ENCODE data around the gene TFR2. TPM values are rescaled to one million over a fixed set of nuclear protein-coding genes. Genes with fewer than 3 reads are reported as not detected.
A peak's percentile ranks its signal among the peaks of the same experiment; 100 is the strongest.

The TFR2 gene
- total and polyA plus RNA-seq, 2 experiments from 2014 or later = 3.7 to 4.2 TPM

- TF ChIP-seq ETS1 (IDR thresholded peaks at IDR 0.05) = no peak
- no peak for TF ChIP-seq REST (IDR thresholded peaks at IDR 0.05; ENCODE audit: unreplicated experiment)
- no peak for TF ChIP-seq CREB1 (CRISPR knock-in tag; IDR thresholded peaks at IDR 0.05; ENCODE audit: low read depth)
- no peak for TF ChIP-seq NANOG (IDR thresholded peaks at IDR 0.05; ENCODE audit: borderline replicate concordance)
- TF ChIP-seq EZH2phosphoT487 (IDR thresholded peaks at IDR 0.05; ENCODE audit: unreplicated experiment) = no peak
- TF ChIP-seq ZNF331 (CRISPR knock-in tag; IDR thresholded peaks at IDR 0.05; ENCODE audit: low read depth) = no peak
- TF ChIP-seq EZH2 (IDR thresholded peaks at IDR 0.05; ENCODE audit: low read depth, unreplicated experiment) = no peak
- no peak for TF ChIP-seq STAT1 (IDR thresholded peaks at IDR 0.05; ENCODE audit: unreplicated experiment)
- TF ChIP-seq ZNF114 (CRISPR knock-in tag; IDR thresholded peaks at IDR 0.05) = no peak
These were observed 51.1 kb downstream of the TFR2 start (continued) for GRCh38 chr7:100590077-100590737.

GRCh38 chr7:100589341-100589947, 51.9 kb downstream of the TFR2 start:
- H3K9me2 ChIP-seq (ENCODE audit: insufficient read depth) = no peaks in the 10 kb centered on the region
- peak overlapping the region; percentile 49 for H3K4me3 ChIP-seq
- no peak overlapping the region for H3K27ac ChIP-seq (ENCODE audit: low read depth)
- Mint-ChIP-seq H3K4me1 (peaks cover 25% of the 10 kb centered on the region), H3K27ac (no peak overlapping the region), H3K27me3 (ENCODE audit: insufficient read depth, low read depth, poor library complexity) (peaks cover 37% of the 10 kb centered on the region), H3K4me3 (peak overlapping the region; percentile 52), H3K36me3 (ENCODE audit: low read depth) (peaks cover 8% of the 10 kb centered on the region; the same call in 2 of the 3 replicates), H3K9me3 (no peaks in the 10 kb centered on the region; the same call in 2 of the 3 replicates)
- DNase-seq (ENCODE audit: low spot score) (peak; percentile 62), ATAC-seq (no peak)
- no peak; the same call in 1 of the 2 replicates for TF ChIP-seq POLR2AphosphoS5 (IDR thresholded peaks at IDR 0.05; ENCODE audit: low read depth)
- TF ChIP-seq EZH2phosphoT487 (IDR thresholded peaks at IDR 0.05; ENCODE audit: unreplicated experiment) = no peak
- no peak for TF ChIP-seq ZNF462 (CRISPR knock-in tag; IDR thresholded peaks at IDR 0.05)
- TF ChIP-seq JUNB (IDR thresholded peaks at IDR 0.05; ENCODE audit: unreplicated experiment) = no peak
- H3K36me3 ChIP-seq (ENCODE audit: insufficient read depth) = no peaks in the 10 kb centered on the region
- H2AFZ ChIP-seq = no peak overlapping the region
- H3K4me1 ChIP-seq (ENCODE audit: insufficient read depth) = peaks cover 29% of the 10 kb centered on the region
- H3K79me2 ChIP-seq (replicated peaks; ENCODE audit: insufficient read depth) = peaks cover 7% of the 10 kb centered on the region; the same call in 1 of the 2 replicates
- H4K20me1 ChIP-seq (replicated peaks; ENCODE audit: insufficient read depth) = no peaks in the 10 kb centered on the region; the same call in 1 of the 2 replicates
- H3F3A ChIP-seq (replicated peaks; ENCODE audit: low read depth) = peaks cover 11% of the 10 kb centered on the region
- H3K4me2 ChIP-seq = peak overlapping the region; percentile 84
- peaks cover 35% of the 10 kb centered on the region for H3K27me3 ChIP-seq (ENCODE audit: insufficient read depth)

Data from GM23338 (cell line).